ENCODE results near the gene MYO1B. TPM values are rescaled to one million over a fixed set of nuclear protein-coding genes. Genes with fewer than 3 reads are reported as not detected.

The MYO1B gene
- total RNA-seq, 4 donors from 2014 or later, result 17.2 to 31.8 (median 28.8) TPM

DNA sequence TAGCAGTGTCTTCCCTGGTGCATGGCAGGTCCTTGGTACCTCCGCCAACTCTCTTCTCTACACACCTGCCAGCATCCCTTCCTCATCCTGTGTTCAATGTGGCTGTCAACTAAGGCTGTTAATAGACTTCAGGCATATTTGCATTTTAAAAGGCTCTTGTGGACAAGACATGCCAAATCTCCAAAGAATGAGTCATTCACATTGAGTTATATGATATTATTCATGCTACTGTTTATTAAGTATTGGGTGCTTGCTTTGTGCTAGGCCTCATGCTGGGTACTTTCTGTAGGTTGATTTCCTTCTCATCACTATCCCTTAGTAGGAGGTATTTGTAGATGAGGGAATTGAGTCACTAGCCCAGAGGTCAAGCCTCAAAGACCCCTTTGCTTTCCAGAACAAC, 5.2 kb downstream of the MYO1B start:
- no peak for DNase-seq (ENCODE audit: low spot score in 2 of 2)
- no peaks in the 10 kb centered on the region for H3K27me3 ChIP-seq
- TF ChIP-seq POLR2AphosphoS5 (IDR thresholded peaks at IDR 0.05) (no peak), EP300 (IDR thresholded peaks at IDR 0.05) (no peak), POLR2A (IDR thresholded peaks at IDR 0.05) (no peak)
- TF ChIP-seq, protein P1, sequence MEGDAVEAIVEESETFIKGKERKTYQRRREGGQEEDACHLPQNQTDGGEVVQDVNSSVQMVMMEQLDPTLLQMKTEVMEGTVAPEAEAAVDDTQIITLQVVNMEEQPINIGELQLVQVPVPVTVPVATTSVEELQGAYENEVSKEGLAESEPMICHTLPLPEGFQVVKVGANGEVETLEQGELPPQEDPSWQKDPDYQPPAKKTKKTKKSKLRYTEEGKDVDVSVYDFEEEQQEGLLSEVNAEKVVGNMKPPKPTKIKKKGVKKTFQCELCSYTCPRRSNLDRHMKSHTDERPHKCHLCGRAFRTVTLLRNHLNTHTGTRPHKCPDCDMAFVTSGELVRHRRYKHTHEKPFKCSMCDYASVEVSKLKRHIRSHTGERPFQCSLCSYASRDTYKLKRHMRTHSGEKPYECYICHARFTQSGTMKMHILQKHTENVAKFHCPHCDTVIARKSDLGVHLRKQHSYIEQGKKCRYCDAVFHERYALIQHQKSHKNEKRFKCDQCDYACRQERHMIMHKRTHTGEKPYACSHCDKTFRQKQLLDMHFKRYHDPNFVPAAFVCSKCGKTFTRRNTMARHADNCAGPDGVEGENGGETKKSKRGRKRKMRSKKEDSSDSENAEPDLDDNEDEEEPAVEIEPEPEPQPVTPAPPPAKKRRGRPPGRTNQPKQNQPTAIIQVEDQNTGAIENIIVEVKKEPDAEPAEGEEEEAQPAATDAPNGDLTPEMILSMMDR (IDR thresholded peaks at IDR 0.05), result no peak
- 90% methylated on average over 1 of the region's 1 CpG for WGBS
- H3K4me1 ChIP-seq, result peaks cover 32% of the 10 kb centered on the region
- H3K9me3 ChIP-seq, result no peaks in the 10 kb centered on the region
- no peak overlapping the region for H3K27ac ChIP-seq
- H3K36me3 ChIP-seq, result no peaks in the 10 kb centered on the region
- H3K4me3 ChIP-seq, result no peak overlapping the region

DNA sequence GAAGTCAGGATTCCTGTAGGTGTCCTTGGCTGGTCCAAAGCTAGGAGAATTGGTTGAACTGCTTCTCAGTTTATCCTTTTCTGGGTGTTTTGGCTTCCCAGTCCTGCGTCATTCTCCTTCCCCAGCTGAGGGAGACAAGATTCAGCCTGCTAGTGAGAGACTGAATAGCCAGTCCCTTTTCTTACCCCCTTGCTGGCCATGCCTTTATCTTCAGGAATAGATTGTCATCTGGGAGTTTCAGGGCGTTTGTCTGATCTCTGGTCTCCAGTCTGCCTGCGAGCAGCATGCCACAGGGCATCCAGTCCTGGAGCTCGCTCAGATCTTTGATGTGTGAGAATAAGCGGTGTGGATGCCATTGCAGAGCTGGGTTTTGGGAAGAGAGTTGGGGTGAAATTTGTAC, 5.8 kb downstream of the MYO1B start:
- H3K27ac ChIP-seq, result no peak overlapping the region
- TF ChIP-seq POLR2AphosphoS5 (IDR thresholded peaks at IDR 0.05) (no peak), POLR2A (IDR thresholded peaks at IDR 0.05) (no peak)
- TF ChIP-seq, protein P1 (IDR thresholded peaks at IDR 0.05), result no peak
- 81% methylated on average over 5 of the region's 5 CpGs for WGBS
- H3K4me1 ChIP-seq, result peaks cover 26% of the 10 kb centered on the region
- no peak overlapping the region for H3K4me3 ChIP-seq
- no peak for DNase-seq (ENCODE audit: low spot score in 2 of 2)
- no peaks in the 10 kb centered on the region for H3K9me3 ChIP-seq
- H3K36me3 ChIP-seq, result no peaks in the 10 kb centered on the region
- H3K27me3 ChIP-seq, result no peaks in the 10 kb centered on the region

DNA sequence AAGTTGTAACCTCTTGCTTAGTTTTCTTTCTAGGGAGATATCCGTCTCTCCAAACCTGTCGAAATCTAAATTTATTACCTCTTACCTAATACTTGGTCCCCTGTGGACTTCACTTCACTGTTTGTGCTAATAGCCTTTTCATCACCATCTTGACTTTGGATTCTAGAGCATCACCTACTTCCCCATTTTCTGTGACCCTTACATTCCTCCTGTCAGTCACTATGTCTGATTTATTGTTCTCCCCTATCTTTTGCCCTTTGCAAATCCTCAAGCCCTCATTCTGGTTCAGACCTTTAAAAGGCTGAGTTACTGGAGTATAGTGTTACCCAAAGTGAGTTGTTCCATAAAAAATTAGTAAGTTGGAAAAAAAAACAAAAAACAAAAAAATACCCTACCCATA, 7.5 kb downstream of the MYO1B start:
- WGBS, result 78% methylated on average over 2 of the region's 2 CpGs

DNA sequence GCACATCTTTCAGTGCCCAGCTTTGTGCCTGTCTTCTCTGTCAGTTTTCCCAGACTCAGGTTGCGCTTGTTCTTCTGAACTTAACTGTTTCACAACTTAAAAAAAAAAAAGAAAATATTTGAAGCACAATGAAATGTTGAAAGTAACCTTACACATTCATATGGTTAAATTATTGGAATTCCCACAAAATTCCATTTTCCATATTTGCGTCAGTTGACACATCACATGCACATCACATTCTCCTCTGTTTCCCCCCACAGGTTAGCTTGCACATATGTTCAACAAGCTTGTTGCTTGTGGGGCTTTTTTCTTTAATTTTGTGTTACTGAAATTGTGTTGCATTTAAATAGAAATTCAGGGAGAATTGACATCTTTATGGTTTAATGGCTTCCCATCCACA, 8.3 kb downstream of the MYO1B start:
- Histone ChIP-seq H3K36me3 (no peaks in the 10 kb centered on the region), H3K4me3 (no peak overlapping the region), H3K9me3 (no peaks in the 10 kb centered on the region), H3K27ac (no peak overlapping the region), H3K4me1 (peaks cover 5% of the 10 kb centered on the region), H3K27me3 (no peaks in the 10 kb centered on the region)
- DNase-seq (ENCODE audit: low spot score in 2 of 2), result no peak
- 90% methylated on average over 2 of the region's 2 CpGs for WGBS
- TF ChIP-seq POLR2A (IDR thresholded peaks at IDR 0.05) (no peak), EP300 (IDR thresholded peaks at IDR 0.05) (no peak), POLR2AphosphoS5 (IDR thresholded peaks at IDR 0.05) (no peak)
- TF ChIP-seq, protein P1 (IDR thresholded peaks at IDR 0.05), result no peak

More for the DNA sequence above, 7.5 kb downstream of the MYO1B start:
- Histone ChIP-seq H3K36me3 (no peaks in the 10 kb centered on the region), H3K9me3 (no peaks in the 10 kb centered on the region), H3K4me3 (no peak overlapping the region), H3K27me3 (no peaks in the 10 kb centered on the region), H3K4me1 (peaks cover 13% of the 10 kb centered on the region), H3K27ac (no peak overlapping the region)
- DNase-seq (ENCODE audit: low spot score in 2 of 2), result no peak
- TF ChIP-seq EP300 (IDR thresholded peaks at IDR 0.05) (no peak), POLR2A (IDR thresholded peaks at IDR 0.05) (no peak), POLR2AphosphoS5 (IDR thresholded peaks at IDR 0.05) (no peak)
- TF ChIP-seq, protein P1 (IDR thresholded peaks at IDR 0.05), result no peak

DNA sequence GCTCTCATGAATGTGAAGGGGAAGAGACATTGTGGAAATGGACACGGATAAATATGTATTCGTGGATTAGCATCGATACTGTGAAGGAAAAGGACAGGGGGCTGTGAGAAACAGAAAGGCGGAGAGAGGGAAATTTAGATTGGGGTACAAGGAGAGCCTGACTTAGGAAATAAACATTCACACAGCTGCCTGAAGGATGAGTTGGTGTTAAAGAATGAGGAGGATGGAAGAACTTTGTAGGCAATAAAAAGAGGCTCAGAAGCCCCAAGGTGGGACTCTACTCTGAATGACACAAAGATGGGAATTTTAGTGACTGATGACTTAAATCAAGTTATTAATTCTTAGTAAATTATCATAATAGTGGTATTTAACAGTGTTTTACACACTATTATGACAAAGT, 10.1 kb downstream of the MYO1B start:
- WGBS, result 82% methylated on average over 4 of the region's 4 CpGs
- H3K4me1 ChIP-seq, result peaks cover 2% of the 10 kb centered on the region
- no peak overlapping the region for H3K27ac ChIP-seq
- H3K4me3 ChIP-seq, result no peak overlapping the region
- no peaks in the 10 kb centered on the region for H3K36me3 ChIP-seq
- no peaks in the 10 kb centered on the region for H3K9me3 ChIP-seq
- no peaks in the 10 kb centered on the region for H3K27me3 ChIP-seq
- TF ChIP-seq, protein P1 (IDR thresholded peaks at IDR 0.05), result no peak
- TF ChIP-seq POLR2AphosphoS5 (IDR thresholded peaks at IDR 0.05), result no peak
- no peak for TF ChIP-seq POLR2A (IDR thresholded peaks at IDR 0.05)
- no peak for TF ChIP-seq EP300 (IDR thresholded peaks at IDR 0.05)
- no peak for DNase-seq (ENCODE audit: low spot score in 2 of 2)
